ENCODE measurements around the gene CABCOCO1.

GRCh38 chr10:61760943-61761824 lies 98.5 kb downstream of the CABCOCO1 start:
- TF ChIP-seq CTCF (conservative IDR thresholded peaks at IDR 0.05 in 1 of 2, IDR thresholded peaks at IDR 0.05 in 1 of 2; ENCODE audit: extremely low read depth in 1 of 2, insufficient read depth in 1 of 2, low read depth in 1 of 2, low read length in 2 of 2) (no peak), EZH2 (IDR thresholded peaks at IDR 0.05; ENCODE audit: borderline replicate concordance, low read length) (no peak)

Data from mammary epithelial cell (primary cell).